Ammon's horn (tissue), 1 donor: ENCODE measurements around the gene CAB39.
A peak's percentile ranks its signal among the peaks of the same experiment; 100 is the strongest.

Experiments
- DNase-seq: peaks from one replicate; pipeline ENCODE4 v3.0.0-alpha.2; 2016; ENCODE audit warnings: low spot score

The CAB39 gene

GRCh38 chr2:230863442-230864121, 150.9 kb downstream of the CAB39 start:
- no peak for DNase-seq

- DNase-seq, result no peak
These were observed 151.5 kb downstream of the CAB39 start for GRCh38 chr2:230864122-230864604.

DNA sequence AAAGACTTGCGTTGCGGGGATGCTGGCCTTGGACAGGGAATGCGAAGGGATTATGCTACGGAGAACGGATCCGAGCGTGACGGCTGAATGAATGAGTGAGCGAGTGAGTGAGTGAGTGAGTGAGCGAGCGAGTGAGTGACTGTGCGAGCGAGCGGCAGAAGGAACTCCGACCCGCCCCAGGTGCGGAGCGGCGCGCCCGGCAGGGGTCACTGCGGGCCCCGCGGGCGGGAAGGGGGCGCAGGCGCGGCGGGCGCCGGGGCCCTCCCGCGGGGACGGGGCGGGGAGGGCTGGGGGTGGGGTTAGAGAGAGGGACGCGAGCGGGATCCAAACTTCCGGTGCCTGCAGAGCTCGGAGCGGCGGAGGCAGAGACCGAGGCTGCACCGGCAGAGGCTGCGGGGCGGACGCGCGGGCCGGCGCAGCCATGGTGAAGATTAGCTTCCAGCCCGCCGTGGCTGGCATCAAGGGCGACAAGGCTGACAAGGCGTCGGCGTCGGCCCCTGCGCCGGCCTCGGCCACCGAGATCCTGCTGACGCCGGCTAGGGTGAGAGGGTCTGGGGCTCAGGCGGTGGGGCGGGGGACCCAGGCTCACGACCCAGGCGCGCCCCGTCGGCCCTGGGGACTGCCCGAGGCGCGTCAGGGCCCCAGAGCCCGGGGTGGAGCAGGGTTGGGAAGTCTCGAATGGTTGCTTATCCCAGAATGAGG, 152.1 kb downstream of the CAB39 start, which contains the start of gene ITM2C:
TSS of gene ITM2C (plus strand) at position 338 of the 702 bp plus-strand sequence. CDS start at position 422, 84 bp downstream.
- peak; percentile 78 for DNase-seq

GRCh38 chr2:230865307-230865765, 152.7 kb downstream of the CAB39 start:
- DNase-seq, result no peak

GRCh38 chr2:230865766-230866755, 153.4 kb downstream of the CAB39 start:
- DNase-seq, result peak; percentile 77

GRCh38 chr2:230866756-230867523, 154.3 kb downstream of the CAB39 start:
- DNase-seq, result peak; percentile 84

GRCh38 chr2:230868161-230868946, 155.7 kb downstream of the CAB39 start:
- no peak for DNase-seq

GRCh38 chr2:230868947-230869913, 156.6 kb downstream of the CAB39 start:
- no peak for DNase-seq

GRCh38 chr2:230869914-230870543, 157.4 kb downstream of the CAB39 start:
- no peak for DNase-seq
